ACC112 (cell line): Measurements from ENCODE around the gene GRAMD2A.

Experiments used
- H2AFZ ChIP-seq: fragments of 200-600 bp; sonication (generic); one replicate; pipeline ENCODE4 v1.6.0; 2017; ENCODE audit warnings: antibody characterized with exemption, low read length; ENCODE audit not compliant: unreplicated experiment
- H3K27ac ChIP-seq: fragments of 200-600 bp; sonication (generic); 2 replicates; pipeline ENCODE4 v1.5.1; 2014; ENCODE audit warnings: low read depth, mild to moderate bottlenecking, antibody characterized with exemption, low read length, moderate library complexity
- H3K27me3 ChIP-seq: fragments of 200-600 bp; sonication (generic); 2 replicates; pipeline ENCODE4 v1.6.1; 2014; ENCODE audit warnings: mild to moderate bottlenecking, antibody characterized with exemption, low read length, moderate library complexity, mixed read lengths; ENCODE audit not compliant: insufficient read depth
- H3K36me3 ChIP-seq: fragments of 200-600 bp; sonication (generic); 2 replicates; pipeline ENCODE4 v1.6.1; 2016; ENCODE audit warnings: mild to moderate bottlenecking, antibody characterized with exemption, low read length, moderate library complexity, mixed read lengths; ENCODE audit not compliant: insufficient read depth
- H3K4me1 ChIP-seq: fragments of 200-600 bp; sonication (generic); one replicate; pipeline ENCODE4 v1.6.1; 2016; ENCODE audit warnings: low read length, mixed read lengths; ENCODE audit not compliant: insufficient read depth, unreplicated experiment, control insufficient read depth
- H3K4me3 ChIP-seq: fragments of 200-600 bp; sonication (generic); 2 replicates; pipeline ENCODE4 v1.5.1; 2014; ENCODE audit warnings: mild to moderate bottlenecking, low read depth, low read length
- H3K79me2 ChIP-seq: fragments of 200-600 bp; sonication (generic); one replicate; pipeline ENCODE4 v1.6.0; 2016; ENCODE audit warnings: low read length; ENCODE audit not compliant: control insufficient read depth, unreplicated experiment, insufficient read depth

Gene GRAMD2A

GRCh38 chr15:72201391-72201921, 3.9 kb upstream of the GRAMD2A start:
- no peak overlapping the region for H2AFZ ChIP-seq
- H3K4me1 ChIP-seq: peaks cover 21% of the 10 kb centered on the region
- no peaks in the 10 kb centered on the region for H3K27me3 ChIP-seq
- no peak overlapping the region for H3K27ac ChIP-seq
- no peak overlapping the region for H3K4me3 ChIP-seq
- no peaks in the 10 kb centered on the region for H3K79me2 ChIP-seq
- peaks cover 77% of the 10 kb centered on the region for H3K36me3 ChIP-seq

GRCh38 chr15:72200395-72201237, 3.0 kb upstream of the GRAMD2A start:
- Histone ChIP-seq H3K36me3 (peaks cover 69% of the 10 kb centered on the region), H2AFZ (no peak overlapping the region), H3K4me3 (no peak overlapping the region), H3K27ac (no peak overlapping the region), H3K4me1 (peaks cover 21% of the 10 kb centered on the region), H3K79me2 (no peaks in the 10 kb centered on the region), H3K27me3 (no peaks in the 10 kb centered on the region)

GRCh38 chr15:72199721-72200212, 2.2 kb upstream of the GRAMD2A start:
- H3K4me3 ChIP-seq: no peak overlapping the region
- H3K79me2 ChIP-seq: no peaks in the 10 kb centered on the region
- peaks cover 20% of the 10 kb centered on the region for H3K4me1 ChIP-seq
- H3K27me3 ChIP-seq: no peaks in the 10 kb centered on the region
- no peak overlapping the region for H3K27ac ChIP-seq
- no peak overlapping the region for H2AFZ ChIP-seq
- peaks cover 60% of the 10 kb centered on the region for H3K36me3 ChIP-seq

- no peak overlapping the region for H3K27ac ChIP-seq
- H3K36me3 ChIP-seq: peaks cover 54% of the 10 kb centered on the region
- H3K4me1 ChIP-seq: peaks cover 14% of the 10 kb centered on the region
- no peaks in the 10 kb centered on the region for H3K27me3 ChIP-seq
- H2AFZ ChIP-seq: no peak overlapping the region
- H3K79me2 ChIP-seq: no peaks in the 10 kb centered on the region
- no peak overlapping the region for H3K4me3 ChIP-seq
Observed at GRCh38 chr15:72199205-72199515, 1.6 kb upstream of the GRAMD2A start.

GRCh38 chr15:72198356-72199204, 993 bp upstream of the GRAMD2A start:
- H3K4me1 ChIP-seq: peaks cover 8% of the 10 kb centered on the region
- H3K4me3 ChIP-seq: no peak overlapping the region
- H3K79me2 ChIP-seq: no peaks in the 10 kb centered on the region
- no peak overlapping the region for H2AFZ ChIP-seq
- H3K27ac ChIP-seq: no peak overlapping the region
- peaks cover 49% of the 10 kb centered on the region for H3K36me3 ChIP-seq
- H3K27me3 ChIP-seq: no peaks in the 10 kb centered on the region

GRCh38 chr15:72197041-72197459, 537 bp downstream of the GRAMD2A start:
- Histone ChIP-seq H3K4me3 (no peak overlapping the region), H2AFZ (no peak overlapping the region), H3K36me3 (peaks cover 37% of the 10 kb centered on the region), H3K27me3 (no peaks in the 10 kb centered on the region), H3K79me2 (no peaks in the 10 kb centered on the region), H3K4me1 (no peaks in the 10 kb centered on the region), H3K27ac (no peak overlapping the region)

GRCh38 chr15:72196409-72197040, 1.1 kb downstream of the GRAMD2A start:
- no peak overlapping the region for H2AFZ ChIP-seq
- H3K4me1 ChIP-seq: no peaks in the 10 kb centered on the region
- no peak overlapping the region for H3K27ac ChIP-seq
- H3K36me3 ChIP-seq: peaks cover 32% of the 10 kb centered on the region; the same call in 1 of the 2 replicates
- H3K27me3 ChIP-seq: no peaks in the 10 kb centered on the region
- no peak overlapping the region for H3K4me3 ChIP-seq
- H3K79me2 ChIP-seq: no peaks in the 10 kb centered on the region

GRCh38 chr15:72195101-72195511, 2.5 kb downstream of the GRAMD2A start:
- 0 out of 2 replicates have a peak, but pooled peaks cover 7% of the 10 kb centered on the region for H3K27me3 ChIP-seq
- H3K27ac ChIP-seq: no peak overlapping the region
- H2AFZ ChIP-seq: no peak overlapping the region
- no peak overlapping the region for H3K4me3 ChIP-seq
- peaks cover 19% of the 10 kb centered on the region; the same call in 1 of the 2 replicates for H3K36me3 ChIP-seq
- H3K79me2 ChIP-seq: no peaks in the 10 kb centered on the region
- no peaks in the 10 kb centered on the region for H3K4me1 ChIP-seq

- no peaks in the 10 kb centered on the region for H3K4me1 ChIP-seq
- H3K27ac ChIP-seq: no peak overlapping the region
- H2AFZ ChIP-seq: no peak overlapping the region
- H3K27me3 ChIP-seq: peaks cover 10% of the 10 kb centered on the region; the same call in 1 of the 2 replicates
- no peaks in the 10 kb centered on the region for H3K79me2 ChIP-seq
- peaks cover 7% of the 10 kb centered on the region; the same call in 1 of the 2 replicates for H3K36me3 ChIP-seq
- no peak overlapping the region for H3K4me3 ChIP-seq
Observed at GRCh38 chr15:72193836-72194396, 3.7 kb downstream of the GRAMD2A start.

- H3K4me3 ChIP-seq: no peak overlapping the region
- peaks cover 10% of the 10 kb centered on the region; the same call in 1 of the 2 replicates for H3K27me3 ChIP-seq
Observed at GRCh38 chr15:72192416-72192815, 5.2 kb downstream of the GRAMD2A start.

More at GRCh38 chr15:72192416-72192815, 5.2 kb downstream of the GRAMD2A start:
- H3K27ac ChIP-seq: no peak overlapping the region
- H3K79me2 ChIP-seq: no peaks in the 10 kb centered on the region
- no peaks in the 10 kb centered on the region for H3K36me3 ChIP-seq
- no peaks in the 10 kb centered on the region for H3K4me1 ChIP-seq
- H2AFZ ChIP-seq: no peak overlapping the region
